MM.1S (cell line): ENCODE measurements around the gene RFFL.
"Not testable (repeated sequence)": the region's sequence is repeated elsewhere in the genome, so short reads cannot be mapped to it uniquely, and the experiment has no call there.

ENCODE experiments used
- DNase-seq: peaks from one replicate; pipeline ENCODE4 v3.0.0-alpha.2; 2015
- H2AFZ ChIP-seq: fragments of 300-600 bp; sonication (generic); 2 replicates; pipeline ENCODE4 v1.6.0; 2016; ENCODE audit warnings: antibody characterized with exemption, low read length
- H3F3A ChIP-seq: fragments of 300-600 bp; sonication (generic); 2 replicates; pipeline ENCODE4 v1.6.1; 2016; ENCODE audit warnings: mild to moderate bottlenecking, antibody characterized with exemption, low read length, moderate library complexity, mixed read lengths; ENCODE audit not compliant: insufficient read depth
- H3K27ac ChIP-seq: fragments of 300-600 bp; sonication (generic); 2 replicates; pipeline ENCODE4 v1.5.1; 2016; ENCODE audit warnings: mild to moderate bottlenecking, low read length
- H3K27me3 ChIP-seq: fragments of 300-600 bp; sonication (generic); replicated peaks from 2 replicates; pipeline ENCODE4 v1.6.0; 2016; ENCODE audit warnings: low read length; ENCODE audit not compliant: insufficient read depth
- H3K36me3 ChIP-seq: fragments of 300-600 bp; sonication (generic); replicated peaks from 2 replicates; pipeline ENCODE4 v1.6.1; 2016; ENCODE audit warnings: mild to moderate bottlenecking, low read length, mixed read lengths; ENCODE audit not compliant: insufficient read depth
- H3K4me1 ChIP-seq: fragments of 300-600 bp; sonication (generic); 2 replicates; pipeline ENCODE4 v1.6.1; 2016; ENCODE audit warnings: low read length, mixed read lengths
- H3K4me2 ChIP-seq: fragments of 300-600 bp; sonication (generic); 2 replicates; pipeline ENCODE4 v1.6.0; 2016; ENCODE audit warnings: low read depth, low read length
- H3K4me3 ChIP-seq: fragments of 300-600 bp; sonication (generic); 2 replicates; pipeline ENCODE4 v1.5.1; 2016; ENCODE audit warnings: low read length, mixed read lengths
- H3K79me2 ChIP-seq: fragments of 300-600 bp; sonication (generic); 2 replicates; pipeline ENCODE4 v1.6.1; 2016; ENCODE audit warnings: mixed run types, low read length, mixed read lengths
- H3K9ac ChIP-seq: fragments of 300-600 bp; sonication (generic); 2 replicates; pipeline ENCODE4 v1.6.1; 2016; ENCODE audit warnings: low read length, mixed read lengths
- H3K9me2 ChIP-seq: fragments of 300-600 bp; sonication (generic); replicated peaks from 2 replicates; pipeline ENCODE4 v1.6.1; 2016; ENCODE audit warnings: mild to moderate bottlenecking, low read length, mixed read lengths; ENCODE audit not compliant: insufficient read depth
- H3K9me3 ChIP-seq: fragments of 300-600 bp; sonication (generic); replicated peaks from 2 replicates; pipeline ENCODE4 v1.6.1; 2016; ENCODE audit warnings: mild to moderate bottlenecking, low read length, mixed read lengths; ENCODE audit not compliant: insufficient read depth
- H4K20me1 ChIP-seq: fragments of 300-600 bp; sonication (generic); 2 replicates; pipeline ENCODE4 v1.6.1; 2016; ENCODE audit warnings: mild to moderate bottlenecking, low read length, moderate library complexity, mixed read lengths; ENCODE audit not compliant: insufficient read depth
- CTCF ChIP-seq: fragments of 300-600 bp; sonication (generic); IDR thresholded peaks from 2 replicates; pipeline ENCODE4 v1.5.1; 2016; ENCODE audit warnings: antibody characterized with exemption, low read length, mixed read lengths
- EZH2 ChIP-seq: fragments of 300-600 bp; sonication (generic); optimal IDR thresholded peaks from 2 replicates; pipeline ENCODE3; 2017; ENCODE audit warnings: low read depth, mild to moderate bottlenecking, antibody characterized with exemption, low read length, mixed read lengths
- EZH2phosphoT487 ChIP-seq: fragments of 300-600 bp; sonication (generic); IDR thresholded peaks from 2 replicates; pipeline ENCODE4 v1.6.1; 2018; ENCODE audit warnings: antibody characterized with exemption, low read length

RFFL gene

GRCh38 chr17:35046740-35047283 lies 16.7 kb downstream of the RFFL start:
- no peak for TF ChIP-seq CTCF
- TF ChIP-seq EZH2: no peak
- TF ChIP-seq EZH2phosphoT487: no peak
- no peaks in the 10 kb centered on the region for H3K27me3 ChIP-seq
- H3K4me3 ChIP-seq: peak overlapping the region; percentile 56
- H3K36me3 ChIP-seq: no peaks in the 10 kb centered on the region
- peak overlapping the region; percentile 45; the same call in 1 of the 2 replicates for H3K9ac ChIP-seq
- peaks cover 32% of the 10 kb centered on the region for H3F3A ChIP-seq
- H3K9me3 ChIP-seq: no peaks in the 10 kb centered on the region
- peak; percentile 56 for DNase-seq
- peaks cover 32% of the 10 kb centered on the region for H3K4me1 ChIP-seq
- H3K27ac ChIP-seq: peak overlapping the region; percentile 72; the same call in 1 of the 2 replicates
- no peaks in the 10 kb centered on the region for H4K20me1 ChIP-seq
- H3K79me2 ChIP-seq: peaks cover 51% of the 10 kb centered on the region
- H3K9me2 ChIP-seq: no peaks in the 10 kb centered on the region
- peak overlapping the region; percentile 69 for H3K4me2 ChIP-seq
- H2AFZ ChIP-seq: 0 out of 2 replicates have a peak overlapping the region, but pooled peaks have one; percentile 8

- Histone ChIP-seq H3K9ac (peak overlapping the region; percentile 45; the same call in 1 of the 2 replicates), H3K79me2 (peaks cover 53% of the 10 kb centered on the region), H2AFZ (0 out of 2 replicates have a peak overlapping the region, but pooled peaks have one; percentile 8), H3K9me2 (no peaks in the 10 kb centered on the region), H3K4me1 (peaks cover 26% of the 10 kb centered on the region), H3F3A (peaks cover 27% of the 10 kb centered on the region), H3K36me3 (no peaks in the 10 kb centered on the region), H3K27me3 (no peaks in the 10 kb centered on the region), H3K9me3 (no peaks in the 10 kb centered on the region), H4K20me1 (no peaks in the 10 kb centered on the region), H3K4me3 (peak overlapping the region; percentile 56), H3K4me2 (peak overlapping the region; percentile 69), H3K27ac (peak overlapping the region; percentile 72; the same call in 1 of the 2 replicates)
- DNase-seq: no peak
- TF ChIP-seq CTCF (no peak), EZH2phosphoT487 (no peak), EZH2 (no peak)
These were observed 17.3 kb downstream of the RFFL start for GRCh38 chr17:35046245-35046644.

- peak overlapping the region; percentile 69; the same call in 1 of the 2 replicates for H3K4me2 ChIP-seq
- not testable (repeated sequence) for H3K4me3 ChIP-seq, H3K27me3 ChIP-seq, H3K9me3 ChIP-seq, DNase-seq, H3K36me3 ChIP-seq, H4K20me1 ChIP-seq, H2AFZ ChIP-seq, H3K9ac ChIP-seq, H3K9me2 ChIP-seq
- peaks cover 20% of the 10 kb centered on the region for H3F3A ChIP-seq
- peak overlapping the region; percentile 72; the same call in 1 of the 2 replicates for H3K27ac ChIP-seq
- H3K79me2 ChIP-seq: peaks cover 56% of the 10 kb centered on the region
- peaks cover 19% of the 10 kb centered on the region for H3K4me1 ChIP-seq
These were observed 18.0 kb downstream of the RFFL start for GRCh38 chr17:35045458-35045979.

GRCh38 chr17:35044181-35044580 lies 19.3 kb downstream of the RFFL start:
- no peak overlapping the region for H3K9ac ChIP-seq
- peaks cover 15% of the 10 kb centered on the region for H3K4me1 ChIP-seq
- H3K27me3 ChIP-seq: no peaks in the 10 kb centered on the region
- no peaks in the 10 kb centered on the region for H3K9me2 ChIP-seq
- H3K27ac ChIP-seq: no peak overlapping the region
- no peak for DNase-seq
- H3K79me2 ChIP-seq: peaks cover 46% of the 10 kb centered on the region
- no peaks in the 10 kb centered on the region for H4K20me1 ChIP-seq
- TF ChIP-seq EZH2: no peak
- no peak for TF ChIP-seq EZH2phosphoT487
- no peak for TF ChIP-seq CTCF
- H3K4me2 ChIP-seq: no peak overlapping the region
- H3F3A ChIP-seq: peaks cover 20% of the 10 kb centered on the region
- no peak overlapping the region for H3K4me3 ChIP-seq
- H2AFZ ChIP-seq: no peak overlapping the region
- no peaks in the 10 kb centered on the region for H3K36me3 ChIP-seq
- H3K9me3 ChIP-seq: no peaks in the 10 kb centered on the region
